Measurements from ENCODE around the gene FAM234A. TPM values are rescaled to one million over a fixed set of nuclear protein-coding genes. Genes with fewer than 3 reads are reported as not detected.
"Not testable (repeated sequence)": the region's sequence is repeated elsewhere in the genome, so short reads cannot be mapped to it uniquely, and the experiment has no call there.

Gene FAM234A
- total RNA-seq, 2 donors from 2014 or later, result 123 to 130 TPM

DNA sequence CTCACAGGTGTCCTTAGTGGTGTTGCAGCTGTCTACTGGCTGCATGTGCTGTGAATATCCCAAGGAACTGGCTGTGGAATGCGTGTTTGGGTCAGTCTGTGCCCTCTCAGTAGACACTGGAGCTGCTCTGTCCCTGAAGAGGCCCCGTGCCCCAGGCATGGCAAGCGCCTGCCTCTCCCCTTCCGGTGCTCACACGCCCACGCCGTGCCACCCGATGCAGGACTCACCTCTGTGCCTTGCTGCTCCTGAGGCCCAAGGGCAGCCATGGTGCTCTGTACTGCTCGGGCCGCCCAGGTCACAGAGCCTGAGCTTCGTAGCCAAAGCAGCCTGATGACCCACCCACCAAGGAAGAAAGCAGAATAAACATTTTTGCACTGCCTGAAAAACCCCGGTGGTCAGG lies 31.1 kb downstream of the FAM234A start:
- Histone ChIP-seq H3K27me3 (ENCODE audit: control insufficient read depth, insufficient read depth, low read length, poor library complexity, severe bottlenecking) (no peaks in the 10 kb centered on the region), H3K9ac (ENCODE audit: extremely low read depth, low read length, poor library complexity, severe bottlenecking) (no peak overlapping the region), H3K4me1 (ENCODE audit: control insufficient read depth, insufficient read depth, low read length) (no peaks in the 10 kb centered on the region), H3K9me3 (ENCODE audit: control insufficient read depth, low read length) (no peaks in the 10 kb centered on the region), H3K36me3 (ENCODE audit: control insufficient read depth, insufficient read depth, low read length) (no peaks in the 10 kb centered on the region), H3K27ac (ENCODE audit: low read depth, low read length) (peak overlapping the region; percentile 29), H3K4me3 (ENCODE audit: low read length) (no peak overlapping the region)
- no peak overlapping the region for H3K27ac Mint-ChIP-seq
- H3K36me3 Mint-ChIP-seq (ENCODE audit: low read depth), result peaks cover 16% of the 10 kb centered on the region
- no peaks in the 10 kb centered on the region for H3K4me1 Mint-ChIP-seq
- DNase-seq, result peak; percentile 30
- TF ChIP-seq, protein P1, sequence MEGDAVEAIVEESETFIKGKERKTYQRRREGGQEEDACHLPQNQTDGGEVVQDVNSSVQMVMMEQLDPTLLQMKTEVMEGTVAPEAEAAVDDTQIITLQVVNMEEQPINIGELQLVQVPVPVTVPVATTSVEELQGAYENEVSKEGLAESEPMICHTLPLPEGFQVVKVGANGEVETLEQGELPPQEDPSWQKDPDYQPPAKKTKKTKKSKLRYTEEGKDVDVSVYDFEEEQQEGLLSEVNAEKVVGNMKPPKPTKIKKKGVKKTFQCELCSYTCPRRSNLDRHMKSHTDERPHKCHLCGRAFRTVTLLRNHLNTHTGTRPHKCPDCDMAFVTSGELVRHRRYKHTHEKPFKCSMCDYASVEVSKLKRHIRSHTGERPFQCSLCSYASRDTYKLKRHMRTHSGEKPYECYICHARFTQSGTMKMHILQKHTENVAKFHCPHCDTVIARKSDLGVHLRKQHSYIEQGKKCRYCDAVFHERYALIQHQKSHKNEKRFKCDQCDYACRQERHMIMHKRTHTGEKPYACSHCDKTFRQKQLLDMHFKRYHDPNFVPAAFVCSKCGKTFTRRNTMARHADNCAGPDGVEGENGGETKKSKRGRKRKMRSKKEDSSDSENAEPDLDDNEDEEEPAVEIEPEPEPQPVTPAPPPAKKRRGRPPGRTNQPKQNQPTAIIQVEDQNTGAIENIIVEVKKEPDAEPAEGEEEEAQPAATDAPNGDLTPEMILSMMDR (conservative IDR thresholded peaks at IDR 0.05), result no peak
- no peaks in the 10 kb centered on the region for H3K27me3 Mint-ChIP-seq (ENCODE audit: insufficient read depth)
- WGBS, 2 experiments (ENCODE audit: insufficient coverage in 1 of 2, insufficient read length in 1 of 2), result 91 to 100% methylated on average over 10 to 12 of the region's 12 CpGs
- H3K9me3 Mint-ChIP-seq, result no peaks in the 10 kb centered on the region
- no peak overlapping the region for H3K4me3 Mint-ChIP-seq

DNA sequence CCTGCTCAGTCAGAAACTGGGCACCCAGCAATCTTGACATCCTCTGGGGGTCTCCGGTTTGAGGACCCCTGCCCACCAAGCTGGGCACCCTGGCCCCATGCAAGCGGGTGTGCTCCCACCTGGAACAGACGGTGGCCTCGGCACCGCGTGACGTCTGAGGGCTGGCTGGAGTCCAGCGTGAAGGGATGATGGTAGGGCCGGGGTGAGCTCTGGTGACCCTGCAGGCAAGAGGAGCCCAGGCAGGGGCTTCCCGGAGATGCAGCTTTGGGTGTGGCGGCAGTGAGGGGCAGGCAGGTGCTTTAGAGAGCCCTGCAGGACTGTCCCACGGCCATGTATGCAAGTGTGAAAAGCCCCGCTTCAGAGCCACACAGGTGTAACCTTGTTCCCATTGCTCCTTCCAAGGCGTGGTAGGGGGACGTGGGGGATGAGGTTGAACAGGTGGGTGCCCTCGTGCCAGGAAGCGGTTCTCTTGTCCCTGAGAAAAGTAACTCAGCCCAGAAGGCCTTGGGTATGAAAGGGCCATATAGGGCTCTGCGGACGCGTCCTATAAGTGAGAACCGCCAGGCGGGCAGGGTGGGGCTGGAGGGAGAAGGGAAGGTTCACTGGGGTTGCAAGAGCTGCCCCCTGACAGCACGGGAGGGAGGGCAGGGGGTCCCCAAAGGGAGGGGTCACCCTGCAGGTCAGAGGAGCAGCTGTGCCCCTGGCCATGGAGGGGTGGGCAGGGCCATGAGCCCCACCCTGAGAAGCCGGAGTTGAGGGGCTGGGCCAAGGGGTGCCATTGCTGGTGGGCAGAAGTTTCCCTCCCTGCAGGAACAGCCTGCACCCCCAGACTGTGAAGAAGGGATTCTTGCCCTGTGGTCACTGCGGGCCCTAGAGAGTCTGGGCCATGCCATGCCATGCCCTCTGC lies 31.9 kb downstream of the FAM234A start:
- no peak overlapping the region for H3K4me3 Mint-ChIP-seq
- DNase-seq, result peak; percentile 48
- H3K9me3 Mint-ChIP-seq, result no peaks in the 10 kb centered on the region
- 86 to 89% methylated on average over 16 to 25 of the region's 25 CpGs for WGBS, 2 experiments (ENCODE audit: insufficient coverage in 1 of 2, insufficient read length in 1 of 2)
- H3K27ac ChIP-seq (ENCODE audit: low read depth, low read length), result peak overlapping the region; percentile 7
- no peaks in the 10 kb centered on the region for H3K4me1 ChIP-seq (ENCODE audit: control insufficient read depth, insufficient read depth, low read length)
- H3K36me3 ChIP-seq (ENCODE audit: control insufficient read depth, insufficient read depth, low read length), result no peaks in the 10 kb centered on the region
- H3K9me3 ChIP-seq (ENCODE audit: control insufficient read depth, low read length), result no peaks in the 10 kb centered on the region
- no peaks in the 10 kb centered on the region for H3K27me3 Mint-ChIP-seq (ENCODE audit: insufficient read depth)
- H3K4me3 ChIP-seq (ENCODE audit: low read length), result no peak overlapping the region
- no peak overlapping the region for H3K27ac Mint-ChIP-seq
- H3K4me1 Mint-ChIP-seq, result no peaks in the 10 kb centered on the region
- H3K27me3 ChIP-seq (ENCODE audit: control insufficient read depth, insufficient read depth, low read length, poor library complexity, severe bottlenecking), result no peaks in the 10 kb centered on the region
- peaks cover 13% of the 10 kb centered on the region for H3K36me3 Mint-ChIP-seq (ENCODE audit: low read depth)
- TF ChIP-seq, protein P1 (conservative IDR thresholded peaks at IDR 0.05), result no peak
- H3K9ac ChIP-seq (ENCODE audit: extremely low read depth, low read length, poor library complexity, severe bottlenecking), result no peak overlapping the region

DNA sequence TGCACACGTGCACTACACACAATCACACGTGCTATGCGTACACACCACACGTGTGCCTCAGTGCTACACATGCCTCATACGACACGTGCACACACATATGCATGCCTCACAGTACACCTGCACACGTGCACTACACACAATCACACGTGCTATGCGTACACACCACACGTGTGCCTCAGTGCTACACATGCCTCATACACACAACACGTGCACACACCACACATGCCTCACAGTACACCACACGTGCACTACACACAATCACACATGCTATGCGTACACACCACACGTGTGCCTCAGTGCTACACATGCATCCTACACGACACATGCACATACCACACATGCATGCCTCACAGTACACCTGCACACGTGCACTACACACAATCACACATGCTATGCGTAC lies 32.9 kb downstream of the FAM234A start:
- not testable (repeated sequence) for H3K9me3 ChIP-seq (ENCODE audit: control insufficient read depth, low read length); H3K36me3 Mint-ChIP-seq (ENCODE audit: low read depth); H3K27me3 ChIP-seq (ENCODE audit: control insufficient read depth, insufficient read depth, low read length, poor library complexity, severe bottlenecking); H3K9me3 Mint-ChIP-seq; H3K9ac ChIP-seq (ENCODE audit: extremely low read depth, low read length, poor library complexity, severe bottlenecking); H3K27ac Mint-ChIP-seq; H3K27me3 Mint-ChIP-seq (ENCODE audit: insufficient read depth); H3K4me1 Mint-ChIP-seq; H3K36me3 ChIP-seq (ENCODE audit: control insufficient read depth, insufficient read depth, low read length); H3K4me3 ChIP-seq (ENCODE audit: low read length); H3K4me1 ChIP-seq (ENCODE audit: control insufficient read depth, insufficient read depth, low read length); H3K4me3 Mint-ChIP-seq; H3K27ac ChIP-seq (ENCODE audit: low read depth, low read length); DNase-seq
- 89 to 98% methylated on average over 13 to 17 of the region's 17 CpGs for WGBS, 2 experiments (ENCODE audit: insufficient coverage in 1 of 2, insufficient read length in 1 of 2)
